ENCODE data around the gene KRTCAP2. TPM values are rescaled to one million over a fixed set of nuclear protein-coding genes. Genes with fewer than 3 reads are reported as not detected.
"Not testable (repeated sequence)": the region's sequence is repeated elsewhere in the genome, so short reads cannot be mapped to it uniquely, and the experiment has no call there.

Gene KRTCAP2
- total RNA-seq, 6 experiments from 2014 or later = 231 to 351 (median 285) TPM

- TF ChIP-seq CTCF (IDR thresholded peaks at IDR 0.05) = no peak
- Mint-ChIP-seq H3K9me3 (no peaks in the 10 kb centered on the region), H3K27ac (peak overlapping the region; percentile 86), H3K4me1 (ENCODE audit: low read depth) (peaks cover 32% of the 10 kb centered on the region), H3K4me3 (peak overlapping the region; percentile 90), H3K36me3 (ENCODE audit: low read depth) (peaks cover 18% of the 10 kb centered on the region), H3K27me3 (ENCODE audit: insufficient read depth) (peaks cover 16% of the 10 kb centered on the region)
- DNase-seq = no peak
Measured at GRCh38 chr1:155196103-155196892, 23.2 kb upstream of the KRTCAP2 start.

GRCh38 chr1:155195201-155196102 is 22.3 kb upstream of the KRTCAP2 start:
- Mint-ChIP-seq H3K27me3 (ENCODE audit: insufficient read depth) (peaks cover 16% of the 10 kb centered on the region), H3K9me3 (no peaks in the 10 kb centered on the region), H3K27ac (peak overlapping the region; percentile 86), H3K36me3 (ENCODE audit: low read depth) (peaks cover 18% of the 10 kb centered on the region), H3K4me3 (peak overlapping the region; percentile 90), H3K4me1 (ENCODE audit: low read depth) (peaks cover 32% of the 10 kb centered on the region)
- DNase-seq = no peak
- no peak for TF ChIP-seq CTCF (IDR thresholded peaks at IDR 0.05)

GRCh38 chr1:155193991-155194240 is 20.8 kb upstream of the KRTCAP2 start:
- Mint-ChIP-seq H3K4me1 (ENCODE audit: low read depth) (peaks cover 32% of the 10 kb centered on the region), H3K4me3 (peak overlapping the region; percentile 90), H3K27ac (peak overlapping the region; percentile 99), H3K36me3 (ENCODE audit: low read depth) (peaks cover 18% of the 10 kb centered on the region), H3K27me3 (ENCODE audit: insufficient read depth) (peaks cover 12% of the 10 kb centered on the region)
- DNase-seq, H3K9me3 Mint-ChIP-seq: not testable (repeated sequence)

GRCh38 chr1:155193275-155193990 is 20.3 kb upstream of the KRTCAP2 start:
- Mint-ChIP-seq H3K27ac (peak overlapping the region; percentile 99), H3K4me1 (ENCODE audit: low read depth) (peaks cover 32% of the 10 kb centered on the region), H3K4me3 (peak overlapping the region; percentile 90), H3K9me3 (no peaks in the 10 kb centered on the region), H3K36me3 (ENCODE audit: low read depth) (peaks cover 17% of the 10 kb centered on the region), H3K27me3 (ENCODE audit: insufficient read depth) (peaks cover 12% of the 10 kb centered on the region)
- peak; percentile 98 for TF ChIP-seq CTCF (IDR thresholded peaks at IDR 0.05)
- DNase-seq = peak; percentile 82

- peak overlapping the region; percentile 90 for H3K4me3 Mint-ChIP-seq
- peaks cover 14% of the 10 kb centered on the region for H3K36me3 Mint-ChIP-seq (ENCODE audit: low read depth)
- H3K27me3 Mint-ChIP-seq (ENCODE audit: insufficient read depth) = peaks cover 12% of the 10 kb centered on the region
- no peaks in the 10 kb centered on the region for H3K9me3 Mint-ChIP-seq
- DNase-seq = no peak
- H3K4me1 Mint-ChIP-seq (ENCODE audit: low read depth) = peaks cover 32% of the 10 kb centered on the region
- no peak for TF ChIP-seq CTCF (IDR thresholded peaks at IDR 0.05)
- H3K27ac Mint-ChIP-seq = peak overlapping the region; percentile 99
Measured at GRCh38 chr1:155192346-155193274, 19.5 kb upstream of the KRTCAP2 start.

All from HFFc6 (cell line).